ENCODE measurements around the gene PTPRJ. TPM values are rescaled to one million over a fixed set of nuclear protein-coding genes. Genes with fewer than 3 reads are reported as not detected.

Gene PTPRJ
- total and polyA plus RNA-seq, 4 donors: 15.9 to 26.7 (median 17.0) TPM

DNA sequence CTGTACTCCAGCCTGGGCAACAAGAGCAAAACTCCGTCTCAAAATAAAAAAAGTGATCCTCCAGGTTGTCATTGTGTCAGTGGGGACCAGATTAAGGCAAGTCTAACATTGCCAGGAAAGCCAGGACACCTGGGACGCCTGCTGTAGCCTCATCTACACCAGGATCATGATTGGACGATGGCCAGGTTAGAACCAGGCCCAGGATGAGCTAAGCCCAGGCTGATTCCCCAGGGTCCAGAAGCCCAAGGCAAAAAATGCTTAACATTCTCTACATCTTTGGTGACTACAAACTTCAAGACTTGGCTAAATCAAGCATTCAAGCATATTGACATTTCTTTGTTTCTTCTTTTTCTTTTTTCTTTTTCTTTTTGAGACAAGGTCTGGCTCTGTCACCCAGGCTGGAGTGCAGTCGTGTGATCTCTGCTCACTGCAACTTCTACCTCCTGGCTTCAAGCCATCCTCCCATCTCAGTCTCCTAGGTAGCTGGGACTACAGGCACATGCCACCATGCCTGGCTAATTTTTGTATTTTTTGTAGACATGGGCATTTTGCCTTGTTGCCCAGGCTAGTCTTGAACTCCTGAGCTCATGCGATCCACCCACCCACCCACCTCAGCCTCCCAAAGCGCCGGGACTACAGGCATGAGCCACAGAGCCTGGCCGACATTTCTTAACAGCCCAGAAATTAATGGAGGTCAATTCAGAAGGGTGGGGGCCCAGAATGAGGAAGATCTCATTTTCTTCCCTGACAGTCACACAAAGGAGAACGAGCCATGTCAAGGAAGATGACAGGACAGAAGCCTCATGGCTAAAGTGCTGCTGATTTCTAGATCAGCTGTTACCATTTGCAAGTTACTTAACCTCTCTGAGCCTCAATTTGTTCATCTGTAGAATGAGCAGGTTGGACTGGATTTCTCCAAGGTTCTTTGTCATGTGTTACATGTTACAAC, 12.5 kb upstream of the PTPRJ start:
- Histone ChIP-seq H3K4me3 (ENCODE audit: low read depth, low read length) (no peak overlapping the region), H3K27me3 (ENCODE audit: control insufficient read depth, insufficient read depth, low read length) (no peaks in the 10 kb centered on the region), H3K27ac (ENCODE audit: low read depth, low read length) (no peak overlapping the region), H3K9me3 (ENCODE audit: control insufficient read depth, insufficient read depth, low read length) (no peaks in the 10 kb centered on the region), H3K4me1 (ENCODE audit: control insufficient read depth, insufficient read depth, low read length) (no peaks in the 10 kb centered on the region), H3K36me3 (ENCODE audit: control insufficient read depth, insufficient read depth, low read length) (no peaks in the 10 kb centered on the region)
- 66% methylated on average over 6 of the region's 9 CpGs for WGBS (ENCODE audit: insufficient coverage)
- no peak for DNase-seq (ENCODE audit: low read depth in 4 of 6, low spot score in 6 of 6)

DNA sequence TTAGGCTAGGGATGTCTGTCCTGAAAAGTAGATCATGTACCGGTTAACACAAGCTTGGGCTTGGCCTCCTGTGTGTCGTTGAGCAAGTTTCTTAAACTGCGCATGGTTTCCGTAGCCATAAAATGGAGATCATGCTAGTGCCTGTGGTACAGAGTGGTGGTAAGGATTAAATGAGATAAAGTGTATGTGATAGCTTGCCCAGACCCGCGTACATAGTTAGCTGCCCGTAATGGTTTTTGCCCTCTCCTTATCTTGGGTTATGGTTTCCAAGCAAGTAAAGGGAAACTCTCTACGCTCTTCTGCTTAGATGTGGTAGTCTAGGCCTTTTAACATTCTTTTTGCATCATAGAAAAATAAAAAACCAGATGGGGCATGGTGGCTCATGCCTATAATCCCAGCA, 11.0 kb upstream of the PTPRJ start:
- no peaks in the 10 kb centered on the region for H3K36me3 ChIP-seq (ENCODE audit: control insufficient read depth, insufficient read depth, low read length)
- H3K27ac ChIP-seq (ENCODE audit: low read depth, low read length): no peak overlapping the region
- 97% methylated on average over 6 of the region's 8 CpGs for WGBS (ENCODE audit: insufficient coverage)
- no peaks in the 10 kb centered on the region for H3K4me1 ChIP-seq (ENCODE audit: control insufficient read depth, insufficient read depth, low read length)
- H3K9me3 ChIP-seq (ENCODE audit: control insufficient read depth, insufficient read depth, low read length): no peaks in the 10 kb centered on the region
- H3K27me3 ChIP-seq (ENCODE audit: control insufficient read depth, insufficient read depth, low read length): no peaks in the 10 kb centered on the region
- no peak for DNase-seq (ENCODE audit: low read depth in 4 of 6, low spot score in 6 of 6)
- no peak overlapping the region for H3K4me3 ChIP-seq (ENCODE audit: low read depth, low read length)

DNA sequence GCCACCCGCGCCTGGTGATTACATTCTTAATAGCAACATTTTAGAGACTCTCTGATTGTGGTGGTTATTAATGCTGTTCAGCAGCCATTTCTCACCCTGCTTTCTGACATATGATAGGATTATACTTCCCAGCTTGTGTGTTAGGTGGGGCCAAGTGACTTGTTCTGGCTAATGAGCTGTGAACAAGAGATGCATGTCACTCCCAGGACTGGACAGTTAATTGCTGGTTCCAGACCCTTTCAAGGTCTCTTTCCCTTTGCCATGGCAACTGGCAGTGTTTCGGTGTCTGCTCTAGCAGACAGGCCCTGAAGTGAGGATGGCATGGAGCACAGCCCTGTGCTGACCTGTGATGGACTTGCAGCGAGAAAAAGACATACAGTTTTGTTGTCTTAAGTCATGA, 8.9 kb upstream of the PTPRJ start:
- no peak overlapping the region for H3K27ac ChIP-seq (ENCODE audit: low read depth, low read length)
- peak in 1 of 6 donors; percentile 57 for DNase-seq (ENCODE audit: low read depth in 4 of 6, low spot score in 6 of 6)
- no peaks in the 10 kb centered on the region for H3K27me3 ChIP-seq (ENCODE audit: control insufficient read depth, insufficient read depth, low read length)
- no peaks in the 10 kb centered on the region for H3K4me1 ChIP-seq (ENCODE audit: control insufficient read depth, insufficient read depth, low read length)
- no peaks in the 10 kb centered on the region for H3K9me3 ChIP-seq (ENCODE audit: control insufficient read depth, insufficient read depth, low read length)
- 15% methylated on average over 2 of the region's 4 CpGs for WGBS (ENCODE audit: insufficient coverage)
- H3K4me3 ChIP-seq (ENCODE audit: low read depth, low read length): no peak overlapping the region
- H3K36me3 ChIP-seq (ENCODE audit: control insufficient read depth, insufficient read depth, low read length): no peaks in the 10 kb centered on the region

DNA sequence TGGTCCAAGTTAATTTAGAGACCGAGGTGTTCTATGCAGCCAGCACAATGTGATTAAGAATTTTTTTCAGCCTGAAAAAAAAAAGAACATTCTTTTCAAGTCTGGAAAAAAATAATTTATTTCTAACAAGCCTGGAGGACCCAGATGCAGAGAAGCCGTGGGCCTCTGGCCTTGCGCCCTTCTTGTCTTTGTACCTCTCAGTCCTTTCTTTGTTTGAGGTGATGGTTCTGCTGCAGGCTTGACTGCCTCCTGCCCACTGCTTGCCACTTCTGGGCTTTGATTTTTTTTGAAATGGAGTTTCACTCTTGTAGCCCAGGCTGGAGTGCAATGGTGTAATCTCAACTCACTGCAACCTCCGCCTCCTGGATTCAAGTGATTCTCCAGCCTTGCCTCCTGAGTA, 7.2 kb upstream of the PTPRJ start:
- H3K4me1 ChIP-seq (ENCODE audit: control insufficient read depth, insufficient read depth, low read length): no peaks in the 10 kb centered on the region
- H3K27ac ChIP-seq (ENCODE audit: low read depth, low read length): no peak overlapping the region
- H3K36me3 ChIP-seq (ENCODE audit: control insufficient read depth, insufficient read depth, low read length): no peaks in the 10 kb centered on the region
- no peak overlapping the region for H3K4me3 ChIP-seq (ENCODE audit: low read depth, low read length)
- no peak for DNase-seq (ENCODE audit: low read depth in 4 of 6, low spot score in 6 of 6)
- no peaks in the 10 kb centered on the region for H3K9me3 ChIP-seq (ENCODE audit: control insufficient read depth, insufficient read depth, low read length)
- whole genome bisulfite sequencing (ENCODE audit: insufficient coverage): 100% methylated on average over 1 of the region's 4 CpGs
- H3K27me3 ChIP-seq (ENCODE audit: control insufficient read depth, insufficient read depth, low read length): no peaks in the 10 kb centered on the region

DNA sequence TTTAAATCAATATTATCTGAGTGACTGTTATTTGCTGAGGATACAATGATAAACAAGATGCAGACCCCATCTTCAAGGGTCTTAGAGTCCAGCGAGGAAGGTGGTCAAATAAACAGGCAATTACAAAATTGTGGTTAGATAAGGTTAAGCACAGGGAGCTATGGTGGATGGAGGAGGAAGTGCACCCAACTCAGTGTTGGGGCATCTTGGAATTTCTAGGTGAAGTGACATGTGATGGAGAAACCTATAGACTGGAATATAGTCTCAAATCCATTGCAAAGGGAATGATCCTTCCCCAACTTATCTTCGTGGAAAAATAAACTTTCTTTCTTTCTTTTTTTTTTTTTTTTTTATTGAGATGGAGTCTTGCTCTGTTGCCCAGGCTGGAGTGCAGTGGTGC, 3.4 kb upstream of the PTPRJ start:
- Histone ChIP-seq H3K9me3 (ENCODE audit: control insufficient read depth, insufficient read depth, low read length) (no peaks in the 10 kb centered on the region), H3K27me3 (ENCODE audit: control insufficient read depth, insufficient read depth, low read length) (no peaks in the 10 kb centered on the region), H3K27ac (ENCODE audit: low read depth, low read length) (no peak overlapping the region), H3K4me3 (ENCODE audit: low read depth, low read length) (no peak overlapping the region), H3K36me3 (ENCODE audit: control insufficient read depth, insufficient read depth, low read length) (no peaks in the 10 kb centered on the region), H3K4me1 (ENCODE audit: control insufficient read depth, insufficient read depth, low read length) (peaks cover 11% of the 10 kb centered on the region)
- 100% methylated on average over 1 of the region's 2 CpGs for WGBS (ENCODE audit: insufficient coverage)
- no peak for DNase-seq (ENCODE audit: low read depth in 4 of 6, low spot score in 6 of 6)

DNA sequence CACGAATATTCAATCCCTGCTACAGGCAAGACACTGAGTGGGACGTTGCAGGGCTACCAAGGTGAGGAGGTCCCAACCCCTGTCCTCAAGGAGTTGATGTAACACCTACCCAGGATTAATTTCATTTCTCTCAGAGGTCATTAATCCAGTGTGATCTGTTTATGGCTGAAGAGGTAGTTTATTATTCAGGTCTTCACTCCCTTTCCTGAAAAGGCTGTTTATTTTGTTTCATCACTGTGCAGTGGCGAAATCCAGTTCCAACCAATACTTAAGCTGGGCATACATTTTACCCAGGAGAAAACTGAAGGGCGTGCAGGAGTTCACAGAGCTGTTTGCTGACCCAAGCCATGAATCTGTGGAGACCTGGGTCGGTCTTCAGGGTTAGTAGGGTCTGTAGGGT, 2.7 kb upstream of the PTPRJ start:
- Histone ChIP-seq H3K36me3 (ENCODE audit: control insufficient read depth, insufficient read depth, low read length) (peaks cover 3% of the 10 kb centered on the region), H3K27me3 (ENCODE audit: control insufficient read depth, insufficient read depth, low read length) (no peaks in the 10 kb centered on the region), H3K9me3 (ENCODE audit: control insufficient read depth, insufficient read depth, low read length) (no peaks in the 10 kb centered on the region), H3K4me1 (ENCODE audit: control insufficient read depth, insufficient read depth, low read length) (peaks cover 15% of the 10 kb centered on the region), H3K27ac (ENCODE audit: low read depth, low read length) (no peak overlapping the region), H3K4me3 (ENCODE audit: low read depth, low read length) (no peak overlapping the region)
- no peak for DNase-seq (ENCODE audit: low read depth in 4 of 6, low spot score in 6 of 6)
- WGBS (ENCODE audit: insufficient coverage): no CpG with 5 or more reads among the region's 5 CpGs

DNA sequence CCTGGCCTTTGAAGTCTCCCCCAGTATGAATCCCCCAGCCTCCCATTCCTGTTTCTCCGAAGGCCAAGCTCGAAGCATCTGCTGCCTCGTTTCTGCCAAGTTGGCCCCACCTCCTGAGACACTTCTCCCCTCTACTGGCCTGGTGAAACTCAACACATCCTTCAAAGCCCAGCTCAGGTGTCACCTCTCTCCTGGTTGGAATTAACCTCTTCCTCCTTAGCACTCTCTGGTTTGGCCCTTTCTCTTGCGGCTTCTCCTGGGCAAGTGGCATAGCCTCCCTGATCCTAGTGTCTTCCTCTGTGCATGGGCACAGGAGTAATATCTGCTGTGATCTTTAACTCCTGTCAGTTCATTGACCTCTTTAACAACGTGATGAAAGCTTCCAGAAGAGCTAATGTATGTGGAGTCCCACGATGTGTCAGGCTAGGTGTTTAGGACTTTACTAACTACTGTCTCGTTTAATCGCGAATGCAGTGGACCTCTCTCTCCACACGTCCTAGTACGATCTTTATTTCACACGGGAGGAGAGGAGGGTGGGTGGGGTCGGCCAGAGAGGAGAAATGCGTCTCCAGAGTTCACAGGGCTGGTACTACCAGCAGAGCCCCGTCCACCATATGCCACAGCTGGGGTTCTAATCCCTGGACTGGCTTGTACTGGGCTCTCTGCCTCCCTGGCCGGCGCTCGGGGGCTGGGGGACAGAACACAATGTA, 826 bp upstream of the PTPRJ start:
- Histone ChIP-seq H3K27ac (ENCODE audit: low read depth, low read length) (peak overlapping the region; percentile 75), H3K27me3 (ENCODE audit: control insufficient read depth, insufficient read depth, low read length) (no peaks in the 10 kb centered on the region)
- DNase-seq (ENCODE audit: low read depth in 4 of 6, low spot score in 6 of 6): peak in 2 of 6 donors; percentile 34 to 51

DNA sequence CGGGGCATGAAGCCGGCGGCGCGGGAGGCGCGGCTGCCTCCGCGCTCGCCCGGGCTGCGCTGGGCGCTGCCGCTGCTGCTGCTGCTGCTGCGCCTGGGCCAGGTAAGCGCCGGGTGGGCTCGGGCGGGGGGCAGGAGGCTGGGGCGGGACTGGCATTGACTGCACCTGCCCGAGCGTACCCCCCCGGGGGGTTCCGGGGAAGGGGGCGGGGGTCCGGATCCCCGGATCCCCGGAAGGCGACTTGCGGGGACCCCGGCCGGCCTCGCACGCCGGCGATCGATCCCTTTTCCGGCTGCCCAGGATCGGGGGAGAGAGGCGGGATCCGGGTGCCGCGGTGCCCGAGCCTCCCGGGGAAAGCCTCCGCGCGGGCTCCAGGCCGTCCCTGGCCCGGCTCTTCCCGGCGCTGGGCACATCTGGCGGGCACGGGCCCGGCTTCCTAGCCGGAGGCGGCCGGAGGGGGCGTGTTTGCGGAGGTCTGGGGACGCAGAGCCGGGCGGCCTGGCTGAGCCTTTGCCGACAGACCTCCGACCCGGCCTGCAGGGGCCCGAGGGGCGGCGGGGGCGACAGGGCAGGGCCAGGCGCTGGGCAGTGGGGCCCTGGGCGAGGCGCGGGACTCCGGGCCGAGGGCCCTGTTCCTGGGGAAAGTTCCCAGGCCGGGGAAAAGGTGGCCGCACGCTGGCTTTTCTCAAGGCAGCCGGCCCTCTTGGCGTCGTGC, 705 bp downstream of the PTPRJ start:
- Histone ChIP-seq H3K27ac (ENCODE audit: low read depth, low read length) (no peak overlapping the region), H3K4me1 (ENCODE audit: control insufficient read depth, insufficient read depth, low read length) (peaks cover 15% of the 10 kb centered on the region), H3K9me3 (ENCODE audit: control insufficient read depth, insufficient read depth, low read length) (no peaks in the 10 kb centered on the region), H3K36me3 (ENCODE audit: control insufficient read depth, insufficient read depth, low read length) (peaks cover 3% of the 10 kb centered on the region), H3K27me3 (ENCODE audit: control insufficient read depth, insufficient read depth, low read length) (no peaks in the 10 kb centered on the region), H3K4me3 (ENCODE audit: low read depth, low read length) (peak overlapping the region; percentile 31)
- under 1% methylated on average over 76 of the region's 82 CpGs for WGBS (ENCODE audit: insufficient coverage)
- peak in 3 of 6 donors; percentile 39 to 74 (median 72) for DNase-seq (ENCODE audit: low read depth in 4 of 6, low spot score in 6 of 6)

More for the DNA sequence above, 826 bp upstream of the PTPRJ start:
- H3K9me3 ChIP-seq (ENCODE audit: control insufficient read depth, insufficient read depth, low read length): no peaks in the 10 kb centered on the region
- WGBS (ENCODE audit: insufficient coverage): 31% methylated on average over 9 of the region's 18 CpGs
- peak overlapping the region; percentile 52 for H3K4me3 ChIP-seq (ENCODE audit: low read depth, low read length)
- H3K4me1 ChIP-seq (ENCODE audit: control insufficient read depth, insufficient read depth, low read length): peaks cover 15% of the 10 kb centered on the region
- peaks cover 3% of the 10 kb centered on the region for H3K36me3 ChIP-seq (ENCODE audit: control insufficient read depth, insufficient read depth, low read length)

DNA sequence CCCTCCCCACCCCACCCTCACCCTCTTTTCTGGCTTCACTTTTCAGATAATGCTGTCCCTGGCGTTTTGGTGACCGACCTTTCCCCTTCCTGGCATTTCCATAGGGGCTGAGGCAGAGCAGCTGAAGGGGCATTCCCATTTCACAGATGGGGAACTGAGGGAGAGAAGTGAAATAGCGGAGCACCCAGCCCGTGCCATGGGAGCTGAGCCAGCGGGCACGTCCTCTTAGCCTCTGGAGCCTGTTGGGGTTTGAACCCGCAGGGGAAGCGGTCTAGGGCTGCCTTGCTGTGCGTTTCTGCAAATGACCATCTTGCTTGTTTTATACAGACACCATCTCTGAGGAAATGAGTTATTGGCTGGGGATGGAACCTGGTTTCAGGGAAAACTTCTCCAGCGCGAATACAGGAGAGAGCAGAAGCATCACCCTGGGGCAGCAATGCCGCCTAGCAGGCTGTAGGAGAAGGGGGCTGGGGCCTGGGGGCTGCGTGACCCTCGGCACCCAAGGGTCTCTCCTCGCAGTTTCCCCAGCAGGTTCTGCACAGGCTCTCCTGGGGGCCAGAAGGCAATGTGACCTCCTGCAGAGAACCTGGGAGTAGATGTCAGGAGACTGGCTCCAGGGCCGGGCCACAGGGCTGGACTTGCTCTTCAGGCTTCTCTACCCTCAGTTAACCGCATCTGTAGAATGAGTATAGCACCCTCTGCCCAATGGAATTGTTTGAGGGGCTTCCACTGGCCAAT, 1.5 kb downstream of the PTPRJ start:
- no peak for DNase-seq (ENCODE audit: low read depth in 4 of 6, low spot score in 6 of 6)
- no peaks in the 10 kb centered on the region for H3K9me3 ChIP-seq (ENCODE audit: control insufficient read depth, insufficient read depth, low read length)
- WGBS (ENCODE audit: insufficient coverage): 41% methylated on average over 11 of the region's 17 CpGs
- peaks cover 15% of the 10 kb centered on the region for H3K4me1 ChIP-seq (ENCODE audit: control insufficient read depth, insufficient read depth, low read length)
- H3K27ac ChIP-seq (ENCODE audit: low read depth, low read length): no peak overlapping the region
- peaks cover 3% of the 10 kb centered on the region for H3K36me3 ChIP-seq (ENCODE audit: control insufficient read depth, insufficient read depth, low read length)
- H3K27me3 ChIP-seq (ENCODE audit: control insufficient read depth, insufficient read depth, low read length): no peaks in the 10 kb centered on the region
- H3K4me3 ChIP-seq (ENCODE audit: low read depth, low read length): peak overlapping the region; percentile 31

Measured in spinal cord (tissue), 10 donors.